ENCODE results near the gene ABHD17C.

ABHD17C gene

DNA sequence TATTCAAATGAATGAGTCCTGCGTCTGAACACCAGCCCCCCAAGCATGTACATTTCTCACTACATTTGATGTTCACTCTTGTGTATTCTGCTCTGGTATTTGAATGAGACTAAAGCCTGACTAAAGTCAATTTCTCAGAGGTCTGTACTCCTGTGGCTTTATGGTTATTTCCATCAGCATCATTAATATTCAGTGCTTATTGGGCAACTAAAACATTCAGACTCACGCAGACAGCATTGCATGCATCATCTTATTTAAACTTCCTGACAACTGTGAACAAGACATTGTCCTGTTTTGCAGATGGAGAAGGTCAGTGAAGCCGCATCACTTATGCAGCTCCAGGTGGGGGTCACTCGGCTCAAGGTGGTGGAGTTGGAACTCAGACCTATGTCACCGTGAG, 95.1 kb downstream of the ABHD17C start:
- no peak for DNase-seq

DNA sequence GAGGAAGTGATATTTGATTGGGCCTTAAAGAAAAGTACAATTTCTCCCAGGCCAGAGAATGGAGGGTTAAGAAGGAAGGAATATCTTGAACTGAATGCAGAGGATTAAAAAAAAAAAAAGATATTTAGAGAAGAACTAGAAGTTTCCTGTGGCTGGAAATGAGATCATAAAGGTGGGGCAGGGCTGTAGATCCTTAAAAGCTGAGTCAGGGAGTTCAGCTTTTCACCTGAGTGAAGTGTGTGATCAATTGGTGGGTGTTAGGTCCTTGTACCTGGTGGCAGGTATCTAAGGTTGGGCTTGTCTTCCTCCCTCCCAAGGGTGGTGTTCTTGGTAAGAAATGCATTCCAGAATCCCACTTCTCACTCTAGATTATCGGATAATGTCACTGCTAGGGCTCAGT, 95.9 kb downstream of the ABHD17C start:
- DNase-seq = no peak

DNA sequence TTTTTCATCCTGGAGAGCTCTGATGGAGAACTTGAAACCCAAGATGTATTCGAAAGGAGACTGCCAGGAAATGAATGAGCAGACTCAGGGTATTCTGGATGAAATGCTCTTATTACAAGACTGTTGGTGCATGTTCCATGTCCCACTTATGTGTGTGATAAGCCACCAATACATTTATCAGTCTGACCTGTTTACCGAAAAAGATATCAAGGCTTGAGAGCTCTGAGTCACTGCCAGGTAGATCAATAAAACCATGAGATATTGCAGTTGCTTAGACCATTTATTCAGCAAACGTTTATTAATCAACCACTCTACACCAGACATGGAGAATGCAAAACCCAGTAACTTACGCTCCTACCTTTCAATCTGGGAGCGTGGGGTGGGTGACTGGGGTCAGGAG, 101.3 kb downstream of the ABHD17C start:
- DNase-seq = no peak

DNA sequence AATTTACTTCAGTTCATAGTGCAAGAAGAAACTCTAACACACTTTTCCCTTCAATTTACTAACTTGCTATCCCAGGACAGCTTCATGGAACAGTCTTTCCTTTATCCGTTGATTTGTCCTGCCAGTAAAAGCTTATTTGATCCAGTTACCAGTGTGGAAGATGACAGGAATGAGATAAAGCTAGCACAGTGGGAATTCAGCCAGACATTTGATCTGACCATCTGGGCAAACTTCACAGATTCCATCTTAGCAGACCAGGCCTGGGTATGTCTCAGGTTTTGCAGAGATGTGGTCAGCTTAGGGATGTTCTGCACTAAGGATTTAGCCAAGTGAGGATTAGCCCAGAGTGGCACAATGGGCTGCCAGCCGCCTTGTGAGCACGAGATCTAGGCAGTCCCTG, 103.8 kb downstream of the ABHD17C start:
- DNase-seq = no peak

DNA sequence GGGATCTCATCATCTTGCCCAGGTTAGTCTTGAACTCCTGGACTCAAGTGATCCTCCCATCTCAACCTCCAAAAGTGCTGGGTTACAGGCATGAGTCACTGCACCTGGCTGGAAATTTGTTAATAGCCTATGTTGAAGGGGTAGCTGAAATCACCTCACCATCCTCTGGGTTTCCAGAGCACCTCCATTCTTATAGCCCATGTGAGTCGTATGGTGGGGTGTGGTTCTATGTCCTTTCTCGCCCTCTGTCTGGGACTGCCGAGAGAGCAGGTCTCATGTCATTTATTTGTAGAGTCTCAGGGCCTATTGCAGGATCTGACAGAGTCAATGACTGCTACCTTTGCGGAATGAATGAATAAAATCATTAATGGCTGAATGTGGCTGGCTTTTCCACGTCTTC, 105.0 kb downstream of the ABHD17C start:
- DNase-seq = no peak

DNA sequence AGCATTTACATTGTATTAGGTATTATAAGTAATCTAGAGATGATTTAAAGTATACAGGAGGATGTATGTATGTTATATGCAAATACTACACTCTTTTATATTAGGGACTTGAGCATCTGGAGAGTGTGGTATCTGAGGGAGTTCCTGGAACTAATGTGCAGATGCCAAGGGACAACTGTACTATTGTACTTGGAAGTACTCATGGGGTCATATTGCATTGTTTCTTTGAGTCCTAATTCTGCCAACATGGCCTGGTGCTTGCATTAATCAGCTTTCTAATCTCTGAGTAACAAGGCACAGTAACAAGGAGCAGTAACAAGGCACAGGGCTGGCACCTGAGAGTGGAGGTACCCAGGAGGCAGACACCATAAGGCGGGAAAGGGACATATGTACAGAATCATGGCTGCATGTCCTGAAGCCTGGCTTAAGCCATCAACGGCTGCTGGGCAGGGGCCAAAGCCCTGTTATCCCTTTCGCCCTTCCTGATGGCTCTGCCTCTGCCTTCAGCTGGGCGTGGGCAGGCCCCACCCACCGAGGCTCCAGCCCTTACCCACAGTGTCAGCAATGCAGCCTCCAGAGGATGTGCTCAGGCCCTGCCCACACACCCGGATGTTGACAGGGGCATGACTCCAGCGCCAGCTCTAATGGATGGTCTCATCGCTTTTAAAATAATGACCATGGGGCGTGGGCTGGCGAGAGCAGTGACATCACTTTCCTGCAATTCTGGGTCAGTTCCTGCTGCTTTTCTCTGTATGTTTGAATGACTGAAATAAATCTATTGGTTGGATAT, 107.0 kb downstream of the ABHD17C start:
- no peak for DNase-seq

DNA sequence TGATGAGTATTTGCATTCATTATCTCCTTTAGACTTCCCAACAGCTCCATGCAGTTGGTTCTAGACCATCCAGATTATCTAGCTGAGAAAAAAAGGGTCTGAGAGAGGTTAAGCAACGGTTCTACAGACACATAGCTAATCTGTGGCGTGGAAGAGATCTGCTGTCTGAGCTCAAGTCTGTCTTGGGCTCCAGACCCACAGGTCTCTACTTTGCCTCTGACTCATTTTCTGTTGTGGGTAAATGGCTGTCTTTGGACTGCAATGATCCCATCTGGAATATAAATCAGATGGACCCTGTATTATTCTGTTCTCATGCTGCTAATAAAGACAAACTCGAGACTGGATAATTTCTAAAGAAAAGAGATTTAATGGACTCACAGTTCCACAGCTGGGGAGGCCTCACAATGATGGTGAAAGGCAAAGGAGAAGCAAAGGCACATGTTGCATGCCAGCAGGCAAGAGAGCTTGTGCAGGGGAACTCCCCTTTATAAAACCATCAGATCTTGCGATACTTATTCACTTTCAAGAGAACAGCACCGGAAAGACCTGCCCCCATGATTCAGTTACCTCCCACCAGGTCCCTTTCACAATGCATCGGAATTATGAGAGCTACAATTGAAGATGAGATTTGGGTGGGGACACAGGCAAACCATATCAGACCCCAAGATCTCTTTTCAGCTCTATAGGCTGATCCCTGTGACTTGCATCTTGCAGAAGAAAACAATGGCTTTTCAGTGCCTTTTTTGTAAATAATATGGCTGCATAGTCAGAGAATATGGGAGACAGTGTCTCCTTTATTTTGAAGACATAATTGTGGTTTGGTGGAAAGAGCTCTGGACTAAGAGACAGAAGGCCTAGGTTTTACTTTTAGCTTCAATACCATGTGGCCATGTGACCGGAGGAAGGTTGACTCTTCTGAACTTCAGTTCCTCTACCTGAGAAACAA, 108.7 kb downstream of the ABHD17C start:
- DNase-seq = no peak

DNA sequence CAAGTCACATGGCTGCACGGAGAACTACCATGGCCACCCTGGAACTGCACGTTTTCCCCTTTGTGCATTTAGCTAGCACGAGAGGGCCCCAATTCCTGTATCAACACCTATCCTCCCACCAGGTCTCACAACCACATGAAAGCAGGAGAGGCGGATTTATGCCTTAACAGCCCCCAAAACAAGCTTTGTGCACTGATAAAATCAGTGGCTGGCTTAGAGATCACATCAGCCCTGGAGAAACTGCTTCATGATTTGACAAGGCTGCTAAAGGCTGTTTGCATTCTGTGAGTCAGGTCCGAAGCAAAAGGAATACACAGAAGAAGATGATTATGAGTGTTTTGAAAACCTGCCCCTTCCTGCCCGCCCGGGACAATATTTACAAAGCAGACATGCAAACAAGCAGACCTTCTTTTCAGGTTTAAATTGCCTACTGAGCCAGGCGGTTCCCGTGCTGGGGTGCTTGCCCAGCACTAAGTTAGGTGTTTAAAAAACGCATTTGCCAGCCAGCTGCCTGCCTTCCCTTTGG, 109.9 kb downstream of the ABHD17C start:
- DNase-seq = no peak

Measured in effector CD4-positive, alpha-beta T cell (primary cell).